Measurements from ENCODE around the gene FBXL12.
A peak's percentile ranks its signal among the peaks of the same experiment; 100 is the strongest.

Gene FBXL12

DNA sequence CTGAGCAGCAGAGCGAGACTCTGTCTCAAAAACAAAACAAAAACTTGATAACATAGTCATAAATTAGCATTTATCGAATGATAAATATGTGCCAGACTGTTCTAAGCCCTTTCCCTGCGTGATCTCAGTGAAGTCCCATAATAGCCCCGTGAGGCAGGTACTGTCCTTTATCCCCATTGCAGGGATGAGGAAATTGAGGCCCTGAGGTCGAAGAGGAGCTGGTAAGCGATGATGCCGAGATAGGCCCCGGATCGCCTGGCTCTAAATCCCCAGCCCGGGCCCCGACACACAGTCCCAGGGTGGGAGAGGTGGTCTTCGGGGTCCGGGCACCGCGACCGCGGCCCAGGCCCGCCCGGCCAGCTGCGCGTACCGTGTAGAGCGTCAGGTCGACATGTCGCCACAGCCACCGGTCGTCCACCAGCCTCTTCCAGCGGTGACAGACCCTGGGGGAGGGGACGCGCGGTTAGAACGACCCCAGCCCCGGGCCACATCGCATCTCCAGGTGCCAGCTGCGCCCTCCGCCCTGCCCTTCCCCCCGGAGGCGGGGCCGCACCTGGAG lies 625 bp downstream of the FBXL12 start:
- peak overlapping the region; percentile 87 for H2AFZ ChIP-seq (ENCODE audit: low read depth, low read length)
- H3K79me2 ChIP-seq (ENCODE audit: low read length) = peaks cover 32% of the 10 kb centered on the region
- H3K4me1 ChIP-seq (ENCODE audit: low read length) = peaks cover 12% of the 10 kb centered on the region
- no peaks in the 10 kb centered on the region for H4K20me1 ChIP-seq (ENCODE audit: insufficient read depth, low read length)
- no peak for TF ChIP-seq EZH2phosphoT487 (IDR thresholded peaks at IDR 0.05; ENCODE audit: low read depth)
- peaks cover 19% of the 10 kb centered on the region for H3K36me3 ChIP-seq (replicated peaks; ENCODE audit: low read depth, low read length)
- peak overlapping the region; percentile 78 for H3K27ac ChIP-seq (ENCODE audit: low read length)
- H3K4me3 ChIP-seq (ENCODE audit: low read length) = peak overlapping the region; percentile 85
- no peaks in the 10 kb centered on the region for H3K27me3 ChIP-seq (ENCODE audit: low read depth, low read length)
- H3K9ac ChIP-seq (ENCODE audit: low read length) = peak overlapping the region; percentile 85
- H3K9me3 ChIP-seq (ENCODE audit: insufficient read depth, low read length) = 0 out of 2 replicates have a peak, but pooled peaks cover 3% of the 10 kb centered on the region
- H3K4me2 ChIP-seq (ENCODE audit: low read length) = peak overlapping the region; percentile 83

DNA sequence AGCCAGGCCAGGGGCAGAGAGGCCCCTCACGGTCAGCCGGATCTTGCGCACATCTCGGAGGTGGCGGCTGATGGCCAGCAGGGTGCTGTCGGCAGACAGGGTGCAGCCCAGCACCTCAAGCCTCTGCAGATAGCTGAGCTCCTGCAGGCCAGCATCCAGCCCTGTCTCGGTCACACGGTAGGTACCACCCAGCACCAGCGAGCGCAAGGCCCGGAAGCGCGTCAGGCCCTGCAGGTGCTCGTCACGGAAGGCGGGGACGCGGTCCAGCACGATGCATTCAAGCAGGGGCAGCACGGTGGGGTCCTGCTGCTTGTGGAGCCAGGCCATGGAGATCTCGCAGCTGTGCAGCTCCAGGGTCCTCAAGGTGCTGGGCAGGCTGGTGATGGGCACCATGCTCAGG lies 7.7 kb downstream of the FBXL12 start:
- Histone ChIP-seq H3K9ac (ENCODE audit: low read length) (no peak overlapping the region), H3K9me3 (ENCODE audit: insufficient read depth, low read length) (no peaks in the 10 kb centered on the region)

DNA sequence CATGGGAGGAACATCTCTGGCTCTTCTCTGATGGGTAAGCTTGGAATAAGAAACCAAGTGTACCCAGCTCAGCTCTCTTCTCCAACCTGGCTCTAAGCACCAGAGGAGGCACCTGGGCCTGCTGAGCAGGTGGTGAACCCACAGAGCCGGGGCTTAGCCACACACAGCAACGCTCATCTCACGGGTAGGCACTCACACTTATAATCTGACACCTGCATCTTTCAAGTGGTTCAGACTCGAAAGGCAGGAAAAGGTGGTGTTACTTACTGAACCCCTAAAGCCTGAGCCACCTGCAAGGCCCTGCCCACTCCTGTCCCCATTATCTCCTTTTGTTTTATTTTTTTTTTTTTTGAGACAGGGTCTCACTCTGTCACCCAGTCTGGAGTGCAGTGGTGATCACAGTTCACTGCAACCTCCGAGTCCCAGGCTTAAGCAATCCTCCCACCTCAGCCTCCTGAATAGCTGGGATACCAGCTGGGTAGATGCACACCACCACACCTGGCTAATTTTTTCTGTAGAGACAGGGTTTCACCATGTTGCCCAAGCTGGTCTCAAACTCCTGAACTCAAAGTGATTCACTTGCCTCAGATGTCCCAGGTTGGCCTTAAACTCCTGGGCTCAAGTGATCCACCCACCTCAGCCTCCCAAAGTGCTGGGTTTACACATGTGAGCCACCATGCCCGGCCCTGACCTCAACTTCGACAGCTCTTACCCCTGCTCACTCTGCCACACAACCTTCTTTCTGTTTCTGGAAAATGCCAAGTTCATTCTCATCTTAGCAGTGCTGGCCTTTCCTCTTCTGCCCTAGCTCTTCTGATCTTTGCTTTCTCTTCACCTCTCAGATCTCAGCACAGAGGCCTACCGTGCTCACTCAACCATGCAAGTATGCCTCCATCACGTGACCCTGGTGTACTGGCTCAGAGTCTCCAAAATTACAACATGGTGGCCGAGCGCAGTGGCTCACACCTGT lies 9.7 kb downstream of the FBXL12 start:
- H3K9me3 ChIP-seq (ENCODE audit: insufficient read depth, low read length) = no peaks in the 10 kb centered on the region
- H3K4me1 ChIP-seq (ENCODE audit: low read length) = no peaks in the 10 kb centered on the region
- TF ChIP-seq, protein P1, sequence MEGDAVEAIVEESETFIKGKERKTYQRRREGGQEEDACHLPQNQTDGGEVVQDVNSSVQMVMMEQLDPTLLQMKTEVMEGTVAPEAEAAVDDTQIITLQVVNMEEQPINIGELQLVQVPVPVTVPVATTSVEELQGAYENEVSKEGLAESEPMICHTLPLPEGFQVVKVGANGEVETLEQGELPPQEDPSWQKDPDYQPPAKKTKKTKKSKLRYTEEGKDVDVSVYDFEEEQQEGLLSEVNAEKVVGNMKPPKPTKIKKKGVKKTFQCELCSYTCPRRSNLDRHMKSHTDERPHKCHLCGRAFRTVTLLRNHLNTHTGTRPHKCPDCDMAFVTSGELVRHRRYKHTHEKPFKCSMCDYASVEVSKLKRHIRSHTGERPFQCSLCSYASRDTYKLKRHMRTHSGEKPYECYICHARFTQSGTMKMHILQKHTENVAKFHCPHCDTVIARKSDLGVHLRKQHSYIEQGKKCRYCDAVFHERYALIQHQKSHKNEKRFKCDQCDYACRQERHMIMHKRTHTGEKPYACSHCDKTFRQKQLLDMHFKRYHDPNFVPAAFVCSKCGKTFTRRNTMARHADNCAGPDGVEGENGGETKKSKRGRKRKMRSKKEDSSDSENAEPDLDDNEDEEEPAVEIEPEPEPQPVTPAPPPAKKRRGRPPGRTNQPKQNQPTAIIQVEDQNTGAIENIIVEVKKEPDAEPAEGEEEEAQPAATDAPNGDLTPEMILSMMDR (IDR thresholded peaks at IDR 0.05; ENCODE audit: low read depth, low read length) = no peak
- no peak for TF ChIP-seq EZH2phosphoT487 (IDR thresholded peaks at IDR 0.05; ENCODE audit: low read depth)
- peaks cover 31% of the 10 kb centered on the region for H3K36me3 ChIP-seq (replicated peaks; ENCODE audit: low read depth, low read length)
- H4K20me1 ChIP-seq (ENCODE audit: insufficient read depth, low read length) = no peaks in the 10 kb centered on the region
- H3K27me3 ChIP-seq (ENCODE audit: low read depth, low read length) = no peaks in the 10 kb centered on the region
- no peak overlapping the region for H3K9ac ChIP-seq (ENCODE audit: low read length)
- H2AFZ ChIP-seq (ENCODE audit: low read depth, low read length) = no peak overlapping the region
- no peaks in the 10 kb centered on the region for H3K79me2 ChIP-seq (ENCODE audit: low read length)
- no peak overlapping the region for H3K27ac ChIP-seq (ENCODE audit: low read length)
- no peak overlapping the region for H3K4me2 ChIP-seq (ENCODE audit: low read length)
- no peak overlapping the region for H3K4me3 ChIP-seq (ENCODE audit: low read length)

More for the DNA sequence above, 7.7 kb downstream of the FBXL12 start:
- Histone ChIP-seq H3K36me3 (replicated peaks; ENCODE audit: low read depth, low read length) (peaks cover 36% of the 10 kb centered on the region), H3K27me3 (ENCODE audit: low read depth, low read length) (no peaks in the 10 kb centered on the region), H2AFZ (ENCODE audit: low read depth, low read length) (no peak overlapping the region), H3K4me2 (ENCODE audit: low read length) (no peak overlapping the region), H4K20me1 (ENCODE audit: insufficient read depth, low read length) (no peaks in the 10 kb centered on the region), H3K79me2 (ENCODE audit: low read length) (peaks cover 7% of the 10 kb centered on the region), H3K4me1 (ENCODE audit: low read length) (no peaks in the 10 kb centered on the region), H3K27ac (ENCODE audit: low read length) (no peak overlapping the region), H3K4me3 (ENCODE audit: low read length) (no peak overlapping the region)
- TF ChIP-seq, protein P1 (IDR thresholded peaks at IDR 0.05; ENCODE audit: low read depth, low read length) = no peak
- TF ChIP-seq EZH2phosphoT487 (IDR thresholded peaks at IDR 0.05; ENCODE audit: low read depth) = no peak

DNA sequence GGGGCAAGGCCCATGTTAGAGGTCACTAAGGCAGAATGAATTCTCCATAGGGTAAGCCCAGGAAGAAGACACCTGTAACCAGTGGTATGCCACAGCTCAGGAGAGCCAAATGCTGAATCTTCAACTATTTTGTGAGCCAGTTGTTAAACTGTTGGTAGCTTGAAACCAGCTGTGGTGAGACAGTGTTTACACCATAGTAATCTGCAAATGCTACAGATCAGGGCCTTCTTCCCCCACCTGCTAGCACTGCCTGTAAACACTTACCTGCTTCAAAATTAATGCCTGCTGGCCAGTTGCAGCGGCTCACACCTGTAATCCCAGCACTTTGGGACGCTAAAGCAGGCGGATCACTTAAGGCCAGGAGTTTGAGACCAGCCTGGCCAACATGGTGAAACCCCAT lies 12.1 kb downstream of the FBXL12 start:
- Histone ChIP-seq H3K36me3 (replicated peaks; ENCODE audit: low read depth, low read length) (peaks cover 28% of the 10 kb centered on the region), H3K27ac (ENCODE audit: low read length) (no peak overlapping the region), H2AFZ (ENCODE audit: low read depth, low read length) (no peak overlapping the region), H4K20me1 (ENCODE audit: insufficient read depth, low read length) (no peaks in the 10 kb centered on the region), H3K9me3 (ENCODE audit: insufficient read depth, low read length) (no peaks in the 10 kb centered on the region), H3K4me3 (ENCODE audit: low read length) (no peak overlapping the region), H3K79me2 (ENCODE audit: low read length) (no peaks in the 10 kb centered on the region), H3K9ac (ENCODE audit: low read length) (no peak overlapping the region), H3K4me2 (ENCODE audit: low read length) (no peak overlapping the region), H3K27me3 (ENCODE audit: low read depth, low read length) (no peaks in the 10 kb centered on the region), H3K4me1 (ENCODE audit: low read length) (no peaks in the 10 kb centered on the region)
- TF ChIP-seq, protein P1 (IDR thresholded peaks at IDR 0.05; ENCODE audit: low read depth, low read length) = no peak
- TF ChIP-seq EZH2phosphoT487 (IDR thresholded peaks at IDR 0.05; ENCODE audit: low read depth) = no peak

All from OCI-LY3 (cell line).